HG02678 (cell line): Measurements from ENCODE around the gene OSBPL9.
"Not testable (repeated sequence)": the region's sequence is repeated elsewhere in the genome, so short reads cannot be mapped to it uniquely, and the experiment has no call there.

Experiments used
- ATAC-seq: cut with Tn5 transposase; IDR thresholded peaks from one replicate; pipeline ENCODE4 v1.9.1; 2021; ENCODE audit warnings: mild to moderate bottlenecking, moderate library complexity; ENCODE audit not compliant: unreplicated experiment

OSBPL9 gene

GRCh38 chr1:51636191-51636590 lies 19.3 kb downstream of the OSBPL9 start:
- no peak for ATAC-seq

GRCh38 chr1:51636764-51637522 lies 20.1 kb downstream of the OSBPL9 start:
- ATAC-seq = no peak

GRCh38 chr1:51638350-51638749 lies 21.5 kb downstream of the OSBPL9 start:
- ATAC-seq = no peak

- ATAC-seq = no peak
Measured at GRCh38 chr1:51639694-51640093, 22.8 kb downstream of the OSBPL9 start.

- ATAC-seq = no peak
Measured at GRCh38 chr1:51641096-51641495, 24.2 kb downstream of the OSBPL9 start.

- no peak for ATAC-seq
Measured at GRCh38 chr1:51642739-51643142, 25.8 kb downstream of the OSBPL9 start.

GRCh38 chr1:51643362-51643761 lies 26.5 kb downstream of the OSBPL9 start:
- ATAC-seq = no peak

- ATAC-seq = no peak
Measured at GRCh38 chr1:51644020-51644419, 27.1 kb downstream of the OSBPL9 start.

- no peak for ATAC-seq
Measured at GRCh38 chr1:51644533-51645197, 27.8 kb downstream of the OSBPL9 start.

GRCh38 chr1:51646592-51646991 lies 29.7 kb downstream of the OSBPL9 start:
- not testable (repeated sequence) for ATAC-seq

- ATAC-seq = no peak
Measured at GRCh38 chr1:51648180-51649109, 31.6 kb downstream of the OSBPL9 start.

- no peak for ATAC-seq
Measured at GRCh38 chr1:51649593-51650091, 32.8 kb downstream of the OSBPL9 start.

GRCh38 chr1:51650198-51650597 lies 33.3 kb downstream of the OSBPL9 start:
- ATAC-seq = no peak

- ATAC-seq = no peak
Measured at GRCh38 chr1:51651552-51651942, 34.7 kb downstream of the OSBPL9 start.

- ATAC-seq = no peak
Measured at GRCh38 chr1:51652599-51652998, 35.7 kb downstream of the OSBPL9 start.

- ATAC-seq = no peak
Measured at GRCh38 chr1:51653127-51653526, 36.2 kb downstream of the OSBPL9 start.

GRCh38 chr1:51654000-51654399 lies 37.1 kb downstream of the OSBPL9 start:
- ATAC-seq = no peak

GRCh38 chr1:51656374-51656773 lies 39.5 kb downstream of the OSBPL9 start:
- ATAC-seq = no peak

- ATAC-seq = no peak
Measured at GRCh38 chr1:51660580-51660979, 43.7 kb downstream of the OSBPL9 start.

GRCh38 chr1:51661081-51661518 lies 44.2 kb downstream of the OSBPL9 start:
- ATAC-seq = no peak

- ATAC-seq = no peak
Measured at GRCh38 chr1:51663105-51663504, 46.2 kb downstream of the OSBPL9 start.
